Hepatic stellate cell (primary cell): ENCODE measurements around the gene SMIM24.
"Not testable (repeated sequence)": the region's sequence is repeated elsewhere in the genome, so short reads cannot be mapped to it uniquely, and the experiment has no call there.

ENCODE experiments used
- DNase-seq: peaks from one replicate; pipeline ENCODE4 v3.0.0; 2011; ENCODE audit warnings: low spot score

The SMIM24 gene

DNA sequence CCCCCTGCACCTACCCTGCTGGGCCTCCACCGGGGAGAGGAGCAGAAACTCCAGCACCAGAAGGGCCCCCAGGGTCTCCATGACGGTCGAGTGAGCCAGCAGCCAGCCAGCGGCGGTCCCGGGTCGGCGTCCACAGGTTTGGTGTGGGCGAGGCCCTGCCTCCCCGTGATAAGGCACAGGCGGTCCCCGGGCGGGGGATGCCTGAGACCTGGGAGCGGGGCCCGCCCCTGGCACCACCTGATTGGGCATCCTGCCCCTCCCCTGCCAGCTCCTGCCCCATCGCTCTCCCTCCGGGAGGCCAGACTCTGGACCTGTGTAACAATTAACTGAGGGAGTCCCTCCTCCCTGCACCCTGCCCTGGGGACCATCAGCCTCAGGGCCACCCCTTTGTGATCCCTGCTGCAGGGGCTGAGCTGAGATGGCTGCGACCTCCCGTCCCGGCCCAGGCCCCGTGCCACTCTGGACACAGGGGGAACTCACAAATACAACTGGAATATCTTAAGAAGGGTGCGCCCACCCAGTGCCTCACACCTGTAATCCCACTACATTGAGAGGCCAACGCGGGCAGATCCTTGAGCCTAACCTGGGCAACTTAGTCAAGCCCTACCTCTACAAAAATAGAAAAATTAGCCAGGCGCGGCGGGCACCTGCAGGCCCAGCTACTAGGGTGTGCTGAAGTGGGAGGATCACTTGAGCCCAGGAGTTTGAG lies at the start of gene SMIM24:
TSS of gene SMIM24 (minus strand) at position 143 of the 709 bp plus-strand sequence. CDS start at position 81, 62 bp downstream.
- DNase-seq = no peak

- not testable (repeated sequence) for DNase-seq
Observed at GRCh38 chr19:3529299-3529698, 49.0 kb upstream of the SMIM24 start.

DNA sequence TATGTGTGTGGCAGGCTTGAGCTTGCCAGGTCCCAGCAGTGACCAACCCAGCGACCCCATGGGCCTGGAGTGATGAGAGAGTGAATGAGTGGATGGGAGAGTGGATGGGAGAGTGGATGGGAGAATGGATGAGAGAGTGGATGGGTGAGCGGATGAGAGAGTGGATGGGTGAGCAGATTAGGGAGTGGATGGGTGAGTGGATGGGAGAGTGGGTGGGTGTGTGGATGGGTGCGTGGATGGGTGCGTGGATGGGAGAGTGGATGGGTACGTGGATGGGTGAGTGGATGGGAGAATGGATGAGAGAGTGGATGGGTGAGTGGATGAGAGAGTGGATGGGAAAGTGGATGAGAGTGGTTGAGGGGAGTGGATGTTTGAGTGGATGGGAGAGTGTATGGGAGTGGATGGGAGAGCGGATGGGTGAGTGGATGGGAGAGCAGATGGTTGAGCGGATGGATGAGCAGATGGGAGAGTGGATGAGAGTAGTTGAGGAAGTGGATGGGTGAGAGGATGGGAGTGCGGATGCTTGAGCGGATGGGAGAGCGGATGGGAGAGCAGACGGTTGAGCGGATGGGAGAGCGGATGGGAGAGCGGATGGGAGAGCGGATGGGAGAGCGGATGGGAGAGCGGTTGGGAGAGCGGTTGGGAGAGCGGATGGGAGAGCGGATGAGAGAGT lies 48.4 kb upstream of the SMIM24 start:
- no peak for DNase-seq

GRCh38 chr19:3528080-3528479 lies 47.8 kb upstream of the SMIM24 start:
- no peak for DNase-seq

DNA sequence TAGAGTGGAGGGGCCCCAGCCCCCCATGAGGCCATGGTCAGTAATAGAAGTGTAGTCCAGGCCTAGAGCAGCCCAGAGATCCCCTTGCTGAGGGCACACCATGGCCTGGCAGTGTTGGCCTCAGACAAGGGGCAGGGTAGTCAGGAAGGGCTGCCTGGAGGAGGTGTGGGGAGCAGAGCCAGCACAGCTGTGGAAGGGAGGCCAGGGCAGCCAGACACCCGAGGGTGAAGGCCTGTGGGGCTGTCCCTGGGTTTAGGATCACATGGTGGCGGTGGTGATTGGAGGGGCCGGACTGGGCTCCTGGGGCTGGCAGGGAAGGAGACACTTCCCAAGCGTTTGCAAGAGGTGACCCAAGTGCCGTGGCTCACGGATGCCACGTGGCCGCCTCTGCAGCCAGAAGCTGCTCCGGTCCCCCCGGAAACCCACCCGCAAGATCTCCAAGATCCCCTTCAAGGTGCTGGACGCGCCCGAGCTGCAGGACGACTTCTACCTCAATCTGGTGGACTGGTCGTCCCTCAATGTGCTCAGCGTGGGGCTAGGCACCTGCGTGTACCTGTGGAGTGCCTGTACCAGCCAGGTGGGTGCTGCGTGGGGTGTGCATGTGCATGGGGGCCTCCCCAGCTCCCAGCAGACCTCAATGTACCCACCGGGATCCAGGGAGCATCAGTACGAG lies 47.0 kb upstream of the SMIM24 start:
- DNase-seq = no peak

GRCh38 chr19:3526507-3527237 lies 46.3 kb upstream of the SMIM24 start:
- no peak for DNase-seq

DNA sequence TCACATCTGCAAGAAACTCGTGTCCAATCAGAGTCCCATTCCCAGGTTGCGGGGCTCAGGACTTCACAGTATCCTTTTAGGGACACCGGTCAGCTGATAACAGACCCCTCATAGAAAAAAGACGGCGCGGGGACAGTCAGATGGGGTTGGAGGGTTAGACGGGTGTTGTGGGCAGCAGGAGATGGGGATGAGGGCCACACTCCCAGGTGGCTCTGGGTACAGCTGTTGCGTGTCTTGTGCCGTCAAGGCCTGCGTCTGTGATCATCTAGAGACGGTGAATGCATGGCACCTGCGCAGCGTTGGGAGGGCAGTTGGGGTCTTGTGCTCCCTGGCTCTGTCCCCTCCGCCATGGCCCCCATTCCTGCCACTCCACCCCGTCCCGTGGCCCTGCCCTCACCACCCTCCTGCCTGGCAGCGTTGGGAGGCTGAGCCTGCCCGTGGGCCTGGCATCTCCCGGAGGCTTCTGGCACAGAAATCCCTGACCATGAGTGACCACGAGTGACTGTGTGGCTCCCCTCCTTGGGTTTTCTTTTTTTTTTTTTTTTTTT lies 44.7 kb upstream of the SMIM24 start:
- no peak for DNase-seq

- DNase-seq = no peak
Observed at GRCh38 chr19:3524078-3524842, 43.9 kb upstream of the SMIM24 start.

- DNase-seq = no peak
Observed at GRCh38 chr19:3523361-3524077, 43.2 kb upstream of the SMIM24 start.

DNA sequence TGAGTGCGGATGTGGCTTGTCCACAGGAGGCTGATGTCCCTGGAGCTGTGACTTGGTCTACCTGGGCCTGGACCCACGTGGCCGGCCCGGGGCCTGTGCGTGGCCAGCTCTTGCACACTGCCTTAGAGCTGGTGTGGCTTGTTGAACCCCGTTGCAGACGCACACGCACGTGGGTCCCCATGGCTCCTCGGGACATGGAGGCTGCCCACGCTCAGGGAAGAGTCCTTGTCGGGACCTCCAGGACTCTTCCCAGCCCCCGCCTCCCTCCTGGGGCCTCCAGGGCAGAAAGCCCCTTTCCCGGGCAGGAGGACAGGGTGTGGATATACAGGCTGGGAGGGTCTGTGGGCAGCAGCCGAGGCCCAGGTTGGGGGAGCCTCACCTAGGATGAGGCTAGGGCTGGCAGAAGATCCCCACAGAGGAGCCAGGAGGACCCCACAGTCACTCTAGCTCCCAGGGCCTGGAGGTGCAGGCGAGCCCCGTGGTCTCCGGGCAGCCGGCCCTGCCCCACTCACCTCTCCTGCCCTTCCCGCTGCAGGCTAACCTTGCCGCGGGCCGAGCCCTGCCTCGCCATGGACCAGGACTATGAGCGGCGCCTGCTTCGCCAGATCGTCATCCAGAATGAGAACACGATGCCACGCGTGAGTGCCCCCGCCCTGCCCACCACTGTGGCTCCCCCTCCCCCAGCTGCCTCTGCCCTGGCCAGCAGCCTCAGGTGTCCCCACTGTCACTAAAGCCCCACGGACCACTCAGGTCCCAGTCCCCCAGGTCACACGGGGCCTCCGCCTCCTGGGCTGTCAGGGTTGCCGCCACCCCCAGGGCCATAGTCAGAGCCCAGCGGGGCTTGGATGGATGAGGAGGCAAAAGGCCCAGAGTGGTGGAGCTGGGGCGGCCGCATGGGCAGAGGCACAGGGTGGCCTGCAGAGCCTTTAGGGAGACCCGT lies 42.4 kb upstream of the SMIM24 start:
- DNase-seq = no peak

GRCh38 chr19:3521104-3521445 lies 40.8 kb upstream of the SMIM24 start:
- no peak for DNase-seq

DNA sequence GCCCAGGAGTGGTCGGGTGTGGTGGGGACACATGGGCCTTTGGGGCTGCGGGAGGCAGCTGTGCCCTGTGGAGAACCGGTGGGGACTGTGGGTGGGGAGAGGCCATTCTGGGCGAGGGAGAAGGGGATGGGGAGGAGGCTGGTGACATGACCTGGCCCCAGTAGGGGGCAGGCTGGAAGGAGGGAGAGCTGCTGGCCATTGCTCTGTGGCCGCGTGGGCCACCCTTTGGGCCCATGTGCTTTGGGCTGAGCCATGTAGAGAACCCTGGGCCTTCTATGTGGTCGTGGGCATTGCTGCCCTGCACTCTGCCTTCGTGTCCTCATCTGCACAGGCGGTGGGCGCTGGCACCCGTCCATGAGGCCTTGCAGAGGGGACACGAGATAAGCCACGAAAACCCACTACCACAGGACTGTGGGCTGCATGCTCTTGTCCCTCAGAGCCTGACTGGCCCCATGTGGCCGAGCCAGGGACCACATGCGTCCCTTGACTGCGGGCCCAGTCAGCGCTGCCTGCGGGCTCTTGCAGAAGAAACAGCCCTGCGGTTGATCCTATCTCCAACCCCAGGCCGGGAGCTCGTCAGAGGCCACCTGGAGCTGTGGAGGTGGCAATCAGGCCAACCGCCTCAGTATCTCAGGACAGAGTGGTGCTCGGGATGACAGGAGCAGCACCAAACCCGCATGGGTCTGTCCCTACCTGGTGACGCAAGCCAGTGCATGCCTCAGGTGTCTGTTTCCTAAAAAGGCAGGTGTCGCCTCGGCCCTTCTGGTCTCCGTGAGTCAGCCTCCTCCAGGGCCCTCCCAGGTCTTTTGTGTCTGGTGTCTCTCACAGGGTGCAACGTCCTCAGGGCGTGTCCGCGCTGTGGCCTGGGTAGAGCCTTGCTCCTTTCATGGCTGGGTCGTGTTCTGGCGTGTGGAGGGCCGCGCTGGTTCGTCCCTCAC lies 40.1 kb upstream of the SMIM24 start:
- no peak for DNase-seq

GRCh38 chr19:3519126-3519525 lies 38.8 kb upstream of the SMIM24 start:
- DNase-seq = no peak

- DNase-seq = no peak
Observed at GRCh38 chr19:3518659-3519058, 38.3 kb upstream of the SMIM24 start.

- no peak for DNase-seq
Observed at GRCh38 chr19:3518255-3518654, 37.9 kb upstream of the SMIM24 start.

- DNase-seq = no peak
Observed at GRCh38 chr19:3517638-3518037, 37.3 kb upstream of the SMIM24 start.

DNA sequence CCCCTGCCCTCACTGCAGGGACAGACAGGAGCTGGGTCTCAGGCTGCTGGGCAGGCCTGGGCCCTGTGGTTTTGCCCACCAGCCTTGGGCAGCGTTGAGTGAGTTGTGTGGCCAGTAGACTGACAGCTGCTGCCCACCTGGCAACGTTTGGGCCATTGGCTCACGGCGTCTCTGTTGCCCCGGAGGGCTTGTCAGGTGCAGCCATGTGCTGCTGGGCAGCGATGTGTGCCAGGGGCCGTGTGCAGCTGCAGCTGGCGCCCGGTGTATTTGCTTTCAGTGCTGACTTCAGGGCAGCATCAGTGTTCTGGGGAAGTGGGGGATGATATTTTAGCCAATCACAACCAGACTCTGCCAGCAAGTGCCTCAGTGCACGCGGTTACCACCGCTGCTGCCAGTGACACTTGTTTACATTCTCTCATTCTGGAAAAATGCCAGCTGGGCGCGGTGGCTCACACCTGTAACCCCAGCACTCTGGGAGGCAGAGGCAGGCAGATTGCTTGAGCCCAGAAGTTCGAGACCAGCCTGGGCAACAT lies 36.4 kb upstream of the SMIM24 start:
- DNase-seq = no peak

GRCh38 chr19:3515891-3516422 lies 35.6 kb upstream of the SMIM24 start:
- no peak for DNase-seq
